Hepatocyte (in vitro differentiated cells): ENCODE data around the gene TSPEAR.

Experiments used
- CTCF ChIP-seq: fragments of 200-600 bp; sonication (generic); IDR thresholded peaks from 2 replicates; pipeline ENCODE4 v1.5.1; 2016; ENCODE audit warnings: antibody characterized with exemption, mild to moderate bottlenecking; ENCODE audit not compliant: poor library complexity
- EZH2 ChIP-seq: fragments of 200-600 bp; sonication (generic); IDR thresholded peaks from 2 replicates; pipeline ENCODE4 v1.6.1; 2016; ENCODE audit warnings: antibody characterized with exemption, mild to moderate bottlenecking, borderline replicate concordance
- EZH2phosphoT487 ChIP-seq: fragments of 200-600 bp; sonication (generic); IDR thresholded peaks from one replicate; pipeline ENCODE4 v1.6.1; 2018; ENCODE audit warnings: antibody characterized with exemption, mild to moderate bottlenecking, low read depth, moderate library complexity; ENCODE audit not compliant: unreplicated experiment, severe bottlenecking

GRCh38 chr21:44735821-44736220 lies 24.4 kb upstream of the TSPEAR start:
- TF ChIP-seq CTCF: no peak
- TF ChIP-seq EZH2: no peak
- no peak for TF ChIP-seq EZH2phosphoT487
